SU-DHL-6 (cell line): ENCODE data around the gene UBL3.

Experiments used
- H2AFZ ChIP-seq: fragments of 200-600 bp; sonication (generic); 2 replicates; pipeline ENCODE4 v1.6.1; 2014; ENCODE audit warnings: low read depth, mild to moderate bottlenecking, moderate library complexity, mixed read lengths, antibody characterized with exemption, low read length; ENCODE audit not compliant: severe bottlenecking
- H3F3A ChIP-seq: fragments of 200-600 bp; shearing (Covaris generic); 2 replicates; pipeline ENCODE4 v1.6.0; 2016; ENCODE audit warnings: antibody characterized with exemption, mild to moderate bottlenecking; ENCODE audit not compliant: insufficient read depth
- H3K27ac ChIP-seq: fragments of 200-600 bp; sonication (generic); 2 replicates; pipeline ENCODE4 v1.5.1; 2016; ENCODE audit warnings: low read depth, mild to moderate bottlenecking, low read length, moderate library complexity, mixed read lengths
- H3K27me3 ChIP-seq: fragments of 200-600 bp; sonication (generic), shearing (Covaris generic); 2 replicates; pipeline ENCODE4 v1.6.0; 2014; ENCODE audit warnings: mild to moderate bottlenecking, low read length
- H3K36me3 ChIP-seq: fragments of 200-600 bp; sonication (generic); 2 replicates; pipeline ENCODE4 v1.6.1; 2014; ENCODE audit warnings: mild to moderate bottlenecking, low read length, mixed read lengths
- H3K4me2 ChIP-seq: fragments of 300-600, 200-600 bp; shearing (Covaris generic), sonication (generic); 2 replicates; pipeline ENCODE4 v1.6.0; 2014; ENCODE audit warnings: low read length, low read depth, mild to moderate bottlenecking; ENCODE audit not compliant: poor library complexity, severe bottlenecking
- H3K4me3 ChIP-seq: fragments of 200-600 bp; sonication (generic); 2 replicates; pipeline ENCODE4 v1.5.1; 2014; ENCODE audit warnings: antibody characterized with exemption, low read length, mild to moderate bottlenecking, mixed read lengths; ENCODE audit not compliant: insufficient read depth, poor library complexity, severe bottlenecking
- H3K79me2 ChIP-seq: fragments of 200-600 bp; sonication (generic); 2 replicates; pipeline ENCODE4 v1.6.1; 2014; ENCODE audit warnings: mild to moderate bottlenecking, low read length, moderate library complexity; ENCODE audit not compliant: insufficient read depth
- H3K9ac ChIP-seq: fragments of 200-600 bp; sonication (generic); 2 replicates; pipeline ENCODE4 v1.7.0; 2014; ENCODE audit warnings: mild to moderate bottlenecking, low read length
- H3K9me2 ChIP-seq: fragments of 200-600 bp; sonication (generic); replicated peaks from 2 replicates; pipeline ENCODE4 v1.6.1; 2014; ENCODE audit warnings: low read length; ENCODE audit not compliant: insufficient read depth
- H3K9me3 ChIP-seq: fragments of 200-600 bp; sonication (generic); 2 replicates; pipeline ENCODE4 v1.6.1; 2014; ENCODE audit warnings: low read length, mixed read lengths; ENCODE audit not compliant: insufficient read depth
- H4K20me1 ChIP-seq: fragments of 200-600 bp; sonication (generic); 2 replicates; pipeline ENCODE4 v1.6.1; 2014; ENCODE audit warnings: low read depth, mild to moderate bottlenecking, antibody characterized with exemption, low read length, moderate library complexity, mixed read lengths
- CTCF ChIP-seq: fragments of 200-600 bp; sonication (generic); IDR thresholded peaks from one replicate; pipeline ENCODE4 v1.5.1; 2017; ENCODE audit warnings: antibody characterized with exemption, mild to moderate bottlenecking, low read length, moderate library complexity; ENCODE audit not compliant: insufficient read depth, poor library complexity, severe bottlenecking
- EZH2phosphoT487 ChIP-seq: fragments of 200-600 bp; sonication (generic), shearing (Covaris generic); conservative IDR thresholded peaks from 2 replicates; pipeline ENCODE4 v1.6.1; 2018; ENCODE audit warnings: mild to moderate bottlenecking, antibody characterized with exemption, low read length, moderate library complexity, mixed read lengths

UBL3 gene

DNA sequence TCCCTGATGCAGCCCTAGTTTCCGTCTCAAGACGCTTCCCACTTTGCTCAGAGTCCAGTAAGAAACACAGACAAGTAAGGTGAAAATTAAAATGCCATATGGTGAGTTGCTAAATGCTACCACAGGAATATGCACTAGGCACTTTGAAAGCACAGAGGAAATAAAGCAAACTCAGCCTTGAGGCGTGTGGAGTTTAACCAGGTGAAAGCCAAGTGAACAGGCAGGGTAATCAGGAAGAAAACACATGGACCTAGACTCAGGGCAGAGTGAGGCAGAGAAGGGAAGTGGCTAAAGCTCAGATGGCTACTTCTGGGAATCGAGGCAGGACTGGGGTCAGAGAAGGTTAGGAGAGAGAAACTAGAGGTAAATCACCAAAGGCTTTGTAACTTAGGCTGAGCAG, 5.4 kb upstream of the UBL3 start:
- no peak overlapping the region for H3K4me2 ChIP-seq
- H3K9me3 ChIP-seq, result no peaks in the 10 kb centered on the region
- H3K9me2 ChIP-seq, result no peaks in the 10 kb centered on the region
- H3K9ac ChIP-seq, result no peak overlapping the region
- H3F3A ChIP-seq, result 0 out of 2 replicates have a peak, but pooled peaks cover 3% of the 10 kb centered on the region
- no peaks in the 10 kb centered on the region for H3K27me3 ChIP-seq
- TF ChIP-seq EZH2phosphoT487, result no peak
- H3K27ac ChIP-seq, result no peak overlapping the region
- H3K4me3 ChIP-seq, result no peak overlapping the region
- H2AFZ ChIP-seq, result no peak overlapping the region
- no peaks in the 10 kb centered on the region for H3K36me3 ChIP-seq
- no peaks in the 10 kb centered on the region for H4K20me1 ChIP-seq
- H3K79me2 ChIP-seq, result no peaks in the 10 kb centered on the region

- H4K20me1 ChIP-seq, result no peaks in the 10 kb centered on the region
- no peaks in the 10 kb centered on the region for H3K27me3 ChIP-seq
- TF ChIP-seq EZH2phosphoT487 (no peak), CTCF (no peak)
- no peak overlapping the region for H3K4me2 ChIP-seq
- H3K4me3 ChIP-seq, result no peak overlapping the region
- no peak overlapping the region for H3K27ac ChIP-seq
- no peak overlapping the region for H3K9ac ChIP-seq
- H3K36me3 ChIP-seq, result no peaks in the 10 kb centered on the region
- 0 out of 2 replicates have a peak, but pooled peaks cover 3% of the 10 kb centered on the region for H3F3A ChIP-seq
- no peaks in the 10 kb centered on the region for H3K9me2 ChIP-seq
- H3K9me3 ChIP-seq, result no peaks in the 10 kb centered on the region
- H3K79me2 ChIP-seq, result no peaks in the 10 kb centered on the region
- H2AFZ ChIP-seq, result no peak overlapping the region
These were observed 4.6 kb upstream of the UBL3 start for GRCh38 chr13:29855009-29855408.

GRCh38 chr13:29853131-29853530, 2.7 kb upstream of the UBL3 start:
- Histone ChIP-seq H4K20me1 (no peaks in the 10 kb centered on the region), H3K36me3 (no peaks in the 10 kb centered on the region), H3K9me3 (no peaks in the 10 kb centered on the region), H3K27me3 (no peaks in the 10 kb centered on the region), H2AFZ (no peak overlapping the region), H3K4me3 (no peak overlapping the region), H3K9me2 (no peaks in the 10 kb centered on the region), H3K4me2 (no peak overlapping the region), H3K79me2 (no peaks in the 10 kb centered on the region), H3K9ac (no peak overlapping the region), H3K27ac (no peak overlapping the region), H3F3A (0 out of 2 replicates have a peak, but pooled peaks cover 3% of the 10 kb centered on the region)
- no peak for TF ChIP-seq CTCF
- no peak for TF ChIP-seq EZH2phosphoT487

- Histone ChIP-seq H3K4me2 (no peak overlapping the region), H3K4me3 (no peak overlapping the region), H3K9me3 (no peaks in the 10 kb centered on the region), H4K20me1 (no peaks in the 10 kb centered on the region), H3K9ac (no peak overlapping the region), H3K27me3 (no peaks in the 10 kb centered on the region), H3K9me2 (no peaks in the 10 kb centered on the region), H3F3A (0 out of 2 replicates have a peak, but pooled peaks cover 3% of the 10 kb centered on the region), H2AFZ (no peak overlapping the region), H3K79me2 (no peaks in the 10 kb centered on the region), H3K36me3 (no peaks in the 10 kb centered on the region), H3K27ac (no peak overlapping the region)
- TF ChIP-seq EZH2phosphoT487, result no peak
- no peak for TF ChIP-seq CTCF
These were observed 2.1 kb upstream of the UBL3 start for GRCh38 chr13:29852472-29853054.
